IMR-90 (cell line): Measurements from ENCODE around the gene CYS1. TPM values are rescaled to one million over a fixed set of nuclear protein-coding genes. Genes with fewer than 3 reads are reported as not detected.
A peak's percentile ranks its signal among the peaks of the same experiment; 100 is the strongest.

Experiments
- ATAC-seq: fragments of 200-7000 bp; cut with Tn5 transposase; 2 replicates; pipeline ENCODE4 v1.9.1; 2020; ENCODE audit warnings: low read depth, mild to moderate bottlenecking, moderate library complexity
- BruUV-seq: library from RNA; stranded (reverse); fragments of 400-500 nt; replicated peaks from 2 replicates; lab custom pipeline; 2021; lab: Mats Ljungman, UMichigan
- CTCF ChIA-PET: fragments of 300-600 bp; formaldehyde crosslinking; extraction: SDS; loops from one replicate; lab custom pipeline; 2021; ENCODE audit warnings: antibody characterized with exemption; lab: Yijun Ruan, JAX
- POLR2A ChIA-PET: fragments of 300-600 bp; sonication (Branson Sonifier 250); formaldehyde crosslinking; loops from one replicate; lab custom pipeline; 2022; ENCODE audit warnings: antibody characterized with exemption; ENCODE audit not compliant: unreplicated experiment; lab: Charles Lee
- DNase-seq: peaks from one replicate; pipeline ENCODE4 v3.0.0; 2013
- H2AFZ ChIP-seq: replicated peaks from 2 replicates; pipeline ENCODE3; 2013; ENCODE audit warnings: low read length, mild to moderate bottlenecking; ENCODE audit not compliant: poor library complexity
- H2AK5ac ChIP-seq: 2 replicates; pipeline ENCODE4 v1.6.1; 2013; ENCODE audit warnings: low read depth, low read length, inconsistent platforms
- H2AK9ac ChIP-seq: replicated peaks from 2 replicates; pipeline ENCODE3; 2013; ENCODE audit warnings: mild to moderate bottlenecking, low read depth, low read length, moderate library complexity; ENCODE audit not compliant: poor library complexity
- H2BK120ac ChIP-seq: 2 replicates; pipeline ENCODE4 v1.6.1; 2013; ENCODE audit warnings: low read depth, low read length, inconsistent platforms
- H2BK15ac ChIP-seq: 3 replicates; pipeline ENCODE4 v1.6.1; 2013; ENCODE audit warnings: low read depth, low read length, inconsistent platforms
- H2BK20ac ChIP-seq: 2 replicates; pipeline ENCODE4 v1.6.1; 2013; ENCODE audit warnings: low read depth, mild to moderate bottlenecking, inconsistent platforms, low read length, moderate library complexity
- H2BK5ac ChIP-seq: 2 replicates; pipeline ENCODE4 v1.6.1; 2013; ENCODE audit warnings: mild to moderate bottlenecking, low read depth, low read length, inconsistent platforms; ENCODE audit not compliant: poor library complexity, severe bottlenecking
- H3K14ac ChIP-seq: replicated peaks from 2 replicates; pipeline ENCODE4 v1.6.1; 2013; ENCODE audit warnings: low read depth, low read length, inconsistent platforms
- H3K18ac ChIP-seq: 2 replicates; pipeline ENCODE4 v1.6.1; 2013; ENCODE audit warnings: low read depth, low read length, control low read depth
- H3K23ac ChIP-seq: 2 replicates; pipeline ENCODE4 v1.6.1; 2013; ENCODE audit warnings: low read depth, low read length, inconsistent platforms
- H3K27ac ChIP-seq: 2 replicates; pipeline ENCODE4 v1.5.1; 2013; ENCODE audit warnings: mild to moderate bottlenecking, control low read depth, low read length; ENCODE audit not compliant: insufficient read depth
- H3K27me3 ChIP-seq: 2 replicates; pipeline ENCODE4 v1.6.1; 2013; ENCODE audit warnings: low read length; ENCODE audit not compliant: control insufficient read depth, insufficient read depth
- H3K36me3 ChIP-seq: 2 replicates; pipeline ENCODE4 v1.6.1; 2013; ENCODE audit warnings: low read length, mixed read lengths; ENCODE audit not compliant: control insufficient read depth, insufficient read depth
- H3K4ac ChIP-seq: 2 replicates; pipeline ENCODE4 v1.6.1; 2013; ENCODE audit warnings: low read depth, low read length, inconsistent platforms
- H3K4me1 ChIP-seq: 2 replicates; pipeline ENCODE4 v1.6.1; 2013; ENCODE audit warnings: low read length, mixed read lengths; ENCODE audit not compliant: control insufficient read depth, insufficient read depth
- H3K4me2 ChIP-seq: 2 replicates; pipeline ENCODE4 v1.6.1; 2013; ENCODE audit warnings: low read depth, mild to moderate bottlenecking, control low read depth, low read length, moderate library complexity
- H3K4me3 ChIP-seq: 2 replicates; pipeline ENCODE4 v1.5.1; 2013; ENCODE audit warnings: low read depth, mild to moderate bottlenecking, control low read depth, low read length, moderate library complexity; ENCODE audit not compliant: insufficient read depth
- H3K56ac ChIP-seq: 2 replicates; pipeline ENCODE4 v1.6.1; 2013; ENCODE audit warnings: low read length, inconsistent platforms; ENCODE audit not compliant: insufficient read depth; ENCODE audit errors: extremely low read depth
- H3K79me1 ChIP-seq, 2 experiments: 2 replicates each; pipeline ENCODE4 v1.6.1; 2013; ENCODE audit warnings: low read length in 2 of 2, inconsistent platforms in 1 of 2, low read depth in 1 of 2
- H3K9ac ChIP-seq: 2 replicates; pipeline ENCODE4 v1.6.1; 2013; ENCODE audit warnings: low read depth, low read length, control low read depth
- H3K9me1 ChIP-seq: 2 replicates; pipeline ENCODE4 v1.6.1; 2013; ENCODE audit warnings: low read length, inconsistent platforms; ENCODE audit not compliant: insufficient read depth
- H3K9me3 ChIP-seq: 2 replicates; pipeline ENCODE4 v1.6.1; 2013; ENCODE audit warnings: low read length; ENCODE audit not compliant: control insufficient read depth, insufficient read depth
- H4K20me1 ChIP-seq: 2 replicates; pipeline ENCODE4 v1.6.1; 2013; ENCODE audit warnings: low read length, inconsistent platforms; ENCODE audit not compliant: insufficient read depth
- H4K5ac ChIP-seq: 2 replicates; pipeline ENCODE4 v1.6.1; 2013; ENCODE audit warnings: mild to moderate bottlenecking, low read depth, low read length, control low read depth
- H4K8ac ChIP-seq, 2 experiments: 2 replicates each; pipeline ENCODE4 v1.6.1; 2013; ENCODE audit warnings: low read depth in 2 of 2, low read length in 2 of 2, control low read depth in 1 of 2, inconsistent platforms in 1 of 2
- H4K91ac ChIP-seq: 2 replicates; pipeline ENCODE4 v1.6.1; 2013; ENCODE audit warnings: low read depth, low read length, inconsistent platforms; ENCODE audit not compliant: insufficient read depth
- BHLHE40 ChIP-seq: fragments of 150-350 bp; IDR thresholded peaks from 2 replicates; pipeline ENCODE4 v1.6.1; 2016; ENCODE audit warnings: mild to moderate bottlenecking, low read depth, low read length
- CEBPB ChIP-seq: IDR thresholded peaks from 2 replicates; pipeline ENCODE4 v1.6.1; 2012; ENCODE audit warnings: low read depth, low read length, improper control_type of control experiment
- CHD1 ChIP-seq: IDR thresholded peaks from 2 replicates; pipeline ENCODE4 v1.6.1; 2012; ENCODE audit warnings: low read depth, low read length, improper control_type of control experiment
- FOS ChIP-seq: fragments of 150-350 bp; IDR thresholded peaks from 2 replicates; pipeline ENCODE4 v1.6.1; 2016; ENCODE audit warnings: low read depth, low read length
- MAFK ChIP-seq: IDR thresholded peaks from 2 replicates; pipeline ENCODE4 v1.6.1; 2012; ENCODE audit warnings: low read depth, low read length, improper control_type of control experiment
- MAZ ChIP-seq: IDR thresholded peaks from 2 replicates; pipeline ENCODE4 v1.6.1; 2012; ENCODE audit warnings: low read depth, mild to moderate bottlenecking, low read length, improper control_type of control experiment, moderate library complexity, borderline replicate concordance
- MXI1 ChIP-seq: IDR thresholded peaks from 2 replicates; pipeline ENCODE4 v1.6.1; 2012; ENCODE audit warnings: low read depth, mild to moderate bottlenecking, low read length, moderate library complexity, borderline replicate concordance
- NFE2L2 ChIP-seq: fragments of 150-350 bp; IDR thresholded peaks from 2 replicates; pipeline ENCODE4 v1.6.1; 2016; ENCODE audit warnings: low read depth, mild to moderate bottlenecking, low read length
- POLR2A ChIP-seq: IDR thresholded peaks from 2 replicates; pipeline ENCODE4 v1.6.1; 2012; ENCODE audit warnings: mild to moderate bottlenecking, low read depth, low read length
- RAD21 ChIP-seq: IDR thresholded peaks from 2 replicates; pipeline ENCODE4 v1.6.1; 2012; ENCODE audit warnings: low read length, improper control_type of control experiment
- RCOR1 ChIP-seq: IDR thresholded peaks from 2 replicates; pipeline ENCODE4 v1.6.1; 2012; ENCODE audit warnings: mild to moderate bottlenecking, low read length, improper control_type of control experiment; ENCODE audit not compliant: insufficient replicate concordance
- RFX5 ChIP-seq: IDR thresholded peaks from 2 replicates; pipeline ENCODE4 v1.8.0; 2012; ENCODE audit warnings: low read depth, mild to moderate bottlenecking, low read length, moderate library complexity
- SMC3 ChIP-seq: fragments of 150-350 bp; IDR thresholded peaks from 2 replicates; pipeline ENCODE4 v1.6.1; 2016; ENCODE audit warnings: low read depth, mild to moderate bottlenecking, antibody characterized with exemption, low read length, moderate library complexity
- USF2 ChIP-seq: fragments of 150-350 bp; IDR thresholded peaks from 2 replicates; pipeline ENCODE4 v1.6.1; 2017; ENCODE audit warnings: mild to moderate bottlenecking, antibody characterized with exemption, low read length, low read depth
- WGBS, 2 experiments: methylation state at CpG; one replicate each; pipeline versions ENCODE4 v1.1.5 to v1.1.7; 2013; ENCODE audit warnings: missing lambda C conversion rate in 2 of 2; ENCODE audit not compliant: insufficient read length in 1 of 2; ENCODE audit errors: extremely low coverage in 2 of 2; 5-methylcytosine and 5-hydroxymethylcytosine counted together
- dilution Hi-C: fragments of 300-500 bp; cut with HindIII; formaldehyde crosslinking; loops from one replicate; pipeline ENCODE4 v1.14.3; 2018; ENCODE audit warnings: low sequenced_read_pairs; ENCODE audit not compliant: unreplicated experiment
- in situ Hi-C: fragments of 300-500 bp; cut with MboI; formaldehyde crosslinking; loops from 3 replicates; pipeline ENCODE4 v1.14.3; 2019; ENCODE audit warnings: low sequenced_read_pairs, inconsistent platforms, mixed read lengths
- intact Hi-C: fragments of 100-400 bp; cut with micrococcal nuclease; formaldehyde crosslinking; loops from 2 replicates; pipeline ENCODE4 v1.10.0; 2022
- polyA plus RNA-seq, 3 experiments: library from polyadenylated mRNA; depleted of rRNA; stranded (reverse); fragments of >200 nt; gene quantifications; 2 replicates each; pipeline ENCODE4 v1.2.3, GENCODE V29; 2012; ENCODE audit warnings: low replicate concordance in 1 of 3
- total RNA-seq: library from RNA; depleted of rRNA; stranded (reverse); fragments of >200 nt; gene quantifications from 2 replicates; pipeline ENCODE4 v1.2.3, GENCODE V29; 2012
- TF ChIP-seq, protein P1 (sequence below): conservative IDR thresholded peaks from 2 replicates; pipeline ENCODE4 v1.5.1; 2012; ENCODE audit warnings: mild to moderate bottlenecking, low read depth, low read length, improper control_type of control experiment
- TF ChIP-seq, protein P2 (sequence below): fragments of 150-350 bp; IDR thresholded peaks from 2 replicates; pipeline ENCODE4 v1.6.1; 2016; ENCODE audit warnings: low read depth, mild to moderate bottlenecking, low read length, moderate library complexity, borderline replicate concordance

CYS1 gene
- total and polyA plus RNA-seq, 2 of the 4 experiments (the other 2 are of a cell fraction): under 0.01 to 0.12 TPM

GRCh38 chr2:10029875-10030223 is 50.4 kb downstream of the CYS1 start:
- ATAC-seq (no peak), DNase-seq (no peak)
- in situ Hi-C loops (no loop called here), intact Hi-C loops (no loop called here), dilution Hi-C loops (no loop called here)
- H3K56ac ChIP-seq: no peak overlapping the region
- BruUV-seq: no TSS peak
- H2BK120ac ChIP-seq: no peak overlapping the region
- peaks cover 2% of the 10 kb centered on the region; the same call in 1 of the 2 replicates for H3K9me3 ChIP-seq
- no peaks in the 10 kb centered on the region for H3K27me3 ChIP-seq
- no peaks in the 10 kb centered on the region for H4K20me1 ChIP-seq
- no peaks in the 10 kb centered on the region for H3K36me3 ChIP-seq
- no peaks in the 10 kb centered on the region; the same call in 1 of the 2 replicates for H3K4me1 ChIP-seq
- H3K23ac ChIP-seq: no peak overlapping the region
- no peak overlapping the region for H3K27ac ChIP-seq
- no peak overlapping the region for H2BK5ac ChIP-seq
- H2AFZ ChIP-seq: peak overlapping the region; percentile 33
- H3K9ac ChIP-seq: no peak overlapping the region
- no peak overlapping the region for H2BK20ac ChIP-seq
- no peak for TF ChIP-seq FOS
- no peak for TF ChIP-seq CEBPB
- no peak for TF ChIP-seq CHD1
- TF ChIP-seq POLR2A: no peak
- no peak for TF ChIP-seq MAFK
- no peak for TF ChIP-seq SMC3
- TF ChIP-seq BHLHE40: no peak
- no peak for TF ChIP-seq RFX5
- TF ChIP-seq, protein P1, sequence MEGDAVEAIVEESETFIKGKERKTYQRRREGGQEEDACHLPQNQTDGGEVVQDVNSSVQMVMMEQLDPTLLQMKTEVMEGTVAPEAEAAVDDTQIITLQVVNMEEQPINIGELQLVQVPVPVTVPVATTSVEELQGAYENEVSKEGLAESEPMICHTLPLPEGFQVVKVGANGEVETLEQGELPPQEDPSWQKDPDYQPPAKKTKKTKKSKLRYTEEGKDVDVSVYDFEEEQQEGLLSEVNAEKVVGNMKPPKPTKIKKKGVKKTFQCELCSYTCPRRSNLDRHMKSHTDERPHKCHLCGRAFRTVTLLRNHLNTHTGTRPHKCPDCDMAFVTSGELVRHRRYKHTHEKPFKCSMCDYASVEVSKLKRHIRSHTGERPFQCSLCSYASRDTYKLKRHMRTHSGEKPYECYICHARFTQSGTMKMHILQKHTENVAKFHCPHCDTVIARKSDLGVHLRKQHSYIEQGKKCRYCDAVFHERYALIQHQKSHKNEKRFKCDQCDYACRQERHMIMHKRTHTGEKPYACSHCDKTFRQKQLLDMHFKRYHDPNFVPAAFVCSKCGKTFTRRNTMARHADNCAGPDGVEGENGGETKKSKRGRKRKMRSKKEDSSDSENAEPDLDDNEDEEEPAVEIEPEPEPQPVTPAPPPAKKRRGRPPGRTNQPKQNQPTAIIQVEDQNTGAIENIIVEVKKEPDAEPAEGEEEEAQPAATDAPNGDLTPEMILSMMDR: no peak
- TF ChIP-seq RCOR1: no peak
- TF ChIP-seq RAD21: no peak
- TF ChIP-seq USF2: no peak
- no peak for TF ChIP-seq MAZ
- TF ChIP-seq, protein P2, sequence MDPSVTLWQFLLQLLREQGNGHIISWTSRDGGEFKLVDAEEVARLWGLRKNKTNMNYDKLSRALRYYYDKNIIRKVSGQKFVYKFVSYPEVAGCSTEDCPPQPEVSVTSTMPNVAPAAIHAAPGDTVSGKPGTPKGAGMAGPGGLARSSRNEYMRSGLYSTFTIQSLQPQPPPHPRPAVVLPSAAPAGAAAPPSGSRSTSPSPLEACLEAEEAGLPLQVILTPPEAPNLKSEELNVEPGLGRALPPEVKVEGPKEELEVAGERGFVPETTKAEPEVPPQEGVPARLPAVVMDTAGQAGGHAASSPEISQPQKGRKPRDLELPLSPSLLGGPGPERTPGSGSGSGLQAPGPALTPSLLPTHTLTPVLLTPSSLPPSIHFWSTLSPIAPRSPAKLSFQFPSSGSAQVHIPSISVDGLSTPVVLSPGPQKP: no peak
- TF ChIP-seq MXI1: no peak
- TF ChIP-seq NFE2L2: no peak
- ChIA-PET CTCF (no interaction called here), POLR2A (no interaction called here)
- H4K91ac ChIP-seq: no peak overlapping the region
- H2BK15ac ChIP-seq: no peak overlapping the region
- WGBS, 2 experiments: no CpG with 5 or more reads among the region's 7 CpGs
- H3K9me1 ChIP-seq: no peaks in the 10 kb centered on the region; the same call in 1 of the 2 replicates
- no peak overlapping the region for H4K8ac ChIP-seq
- no peak overlapping the region for H3K4me2 ChIP-seq
- no peak overlapping the region for H2AK5ac ChIP-seq
- H3K4me3 ChIP-seq: no peak overlapping the region
- no peak overlapping the region for H3K4ac ChIP-seq
- H3K18ac ChIP-seq: no peak overlapping the region
- no peak overlapping the region for H2AK9ac ChIP-seq
- no peak overlapping the region for H3K14ac ChIP-seq
- no peak overlapping the region for H4K5ac ChIP-seq
- H3K79me1 ChIP-seq: no peaks in the 10 kb centered on the region
